Measurements from ENCODE around the gene BBOF1. TPM values are rescaled to one million over a fixed set of nuclear protein-coding genes. Genes with fewer than 3 reads are reported as not detected.
A peak's percentile ranks its signal among the peaks of the same experiment; 100 is the strongest.
"Not testable (repeated sequence)": the region's sequence is repeated elsewhere in the genome, so short reads cannot be mapped to it uniquely, and the experiment has no call there.

BBOF1 gene, protein sequence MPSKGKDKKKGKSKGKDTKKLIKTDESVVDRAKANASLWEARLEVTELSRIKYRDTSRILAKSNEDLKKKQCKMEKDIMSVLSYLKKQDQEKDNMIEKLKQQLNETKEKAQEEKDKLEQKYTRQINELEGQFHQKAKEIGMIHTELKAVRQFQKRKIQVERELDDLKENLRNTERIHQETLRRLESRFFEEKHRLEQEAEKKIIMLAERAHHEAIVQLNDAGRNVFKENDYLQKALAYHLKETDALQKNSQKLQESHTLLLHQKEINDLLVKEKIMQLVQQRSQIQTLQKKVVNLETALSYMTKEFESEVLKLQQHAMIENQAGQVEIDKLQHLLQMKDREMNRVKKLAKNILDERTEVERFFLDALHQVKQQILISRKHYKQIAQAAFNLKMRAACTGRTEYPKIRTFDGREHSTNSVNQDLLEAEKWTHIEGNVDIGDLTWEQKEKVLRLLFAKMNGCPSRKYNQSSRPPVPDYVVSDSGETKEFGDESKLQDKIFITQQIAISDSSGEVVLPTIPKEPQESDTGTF
- 1 to 10 TPM in 1 of 2 donors, under 1 TPM in 1; 0.64 to 1.4 TPM for total RNA-seq

DNA sequence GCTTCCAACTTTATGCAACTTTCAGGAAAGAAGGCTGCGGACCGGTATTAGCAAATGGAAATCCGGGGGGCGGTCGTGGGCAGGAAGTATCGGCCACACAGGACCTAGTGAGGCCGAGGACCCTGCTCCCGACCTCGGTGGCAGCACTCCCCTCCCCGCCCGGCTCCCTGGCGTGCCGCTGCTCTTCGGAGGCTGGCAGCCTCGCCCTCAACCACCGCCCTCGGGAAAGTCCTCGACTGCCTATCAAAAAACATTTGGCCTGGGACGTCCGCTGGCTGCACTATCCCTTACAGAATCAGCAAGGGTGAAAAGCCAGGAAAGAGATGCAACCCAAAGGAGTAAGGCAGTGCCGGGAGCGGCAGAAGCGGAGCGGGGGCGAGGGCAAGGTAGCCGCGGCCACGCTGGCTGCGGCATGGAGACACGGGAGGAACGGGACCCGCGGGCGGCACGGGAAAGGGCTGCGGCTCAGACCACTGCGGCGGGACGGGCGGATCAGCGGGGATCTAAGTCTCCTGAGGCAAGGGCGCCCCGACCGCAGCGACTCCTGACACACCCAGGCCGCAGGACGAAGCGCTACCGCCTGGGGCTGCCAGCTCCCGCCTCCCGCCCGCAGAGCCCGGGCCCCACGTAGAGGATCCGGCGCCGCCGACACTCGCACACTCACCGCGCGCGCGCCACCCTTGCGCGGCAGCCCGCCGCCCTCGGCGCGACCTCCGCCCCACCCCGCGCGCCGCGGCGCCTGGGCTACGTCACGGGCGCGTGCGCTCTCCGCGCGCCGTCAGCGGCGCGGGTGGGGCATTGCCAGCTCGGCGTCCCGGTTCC is at the start of gene BBOF1, which contains the start of gene ENTPD5:
TSS of gene BBOF1 (plus strand) at position 764 of the 822 bp plus-strand sequence. CDS start 130 bp downstream, outside the sequence.
TSS of gene ENTPD5 (minus strand) at position 703 of the 822 bp plus-strand sequence. CDS start 31,186 bp downstream, outside the sequence.
- Mint-ChIP-seq H3K9me3 (no peaks in the 10 kb centered on the region), H3K27ac (peak within 1 kb of the TSS; percentile 98 to 99), H3K36me3 (peaks cover 0 to 4% of the 10 kb centered on the region in 2 donors)
- peak; percentile 90 to 98 for ATAC-seq
- DNase-seq (ENCODE audit: low spot score in 2 of 2) = peak; percentile 84 to 86

DNA sequence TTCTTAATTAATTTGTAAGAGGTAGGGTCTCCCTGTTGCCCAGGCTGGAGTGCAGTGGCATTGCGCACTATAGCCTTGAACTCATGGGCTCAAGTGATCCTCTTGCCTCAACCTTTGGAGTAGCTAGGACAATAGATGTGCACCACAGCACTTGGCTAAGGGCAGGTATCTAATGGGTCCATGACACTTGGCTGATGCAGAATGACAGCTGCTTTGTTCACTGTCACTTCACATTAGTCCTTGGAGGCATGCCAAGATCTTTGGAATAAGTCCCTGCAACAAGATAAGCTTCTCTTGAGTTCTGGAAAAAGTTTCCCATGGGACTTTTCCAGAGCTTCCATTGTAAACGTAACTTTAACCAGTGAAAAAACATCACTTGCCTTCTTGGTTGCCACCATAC is 45.7 kb upstream of the BBOF1 start:
- no peaks in the 10 kb centered on the region for H3K36me3 Mint-ChIP-seq
- DNase-seq (ENCODE audit: low spot score in 2 of 2) (no peak), ATAC-seq (no peak)
- no peaks in the 10 kb centered on the region for H3K9me3 Mint-ChIP-seq
- H3K27ac Mint-ChIP-seq = no peak overlapping the region

DNA sequence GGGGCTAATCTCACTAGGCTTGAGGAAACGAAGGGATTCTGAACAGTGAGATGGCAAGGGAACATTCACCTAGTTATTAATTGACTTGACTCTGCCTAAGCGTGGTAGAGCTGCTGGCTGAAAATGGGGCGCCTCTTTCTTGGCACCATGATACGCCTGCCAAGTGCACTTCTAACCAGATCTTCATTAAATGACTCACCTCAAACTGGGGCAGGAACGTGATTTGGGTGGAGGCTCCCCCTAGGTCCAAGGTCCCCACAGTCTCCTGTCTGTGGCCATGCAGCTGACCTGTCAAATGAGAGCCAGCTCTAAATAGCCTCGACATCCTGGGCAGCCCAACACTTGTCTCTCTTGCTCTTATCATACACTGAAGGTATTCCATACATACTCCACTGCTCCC is 43.0 kb upstream of the BBOF1 start:
- Mint-ChIP-seq H3K9me3 (no peaks in the 10 kb centered on the region), H3K36me3 (no peaks in the 10 kb centered on the region), H3K27ac (no peak overlapping the region)
- DNase-seq (ENCODE audit: low spot score in 2 of 2) (no peak), ATAC-seq (no peak)

DNA sequence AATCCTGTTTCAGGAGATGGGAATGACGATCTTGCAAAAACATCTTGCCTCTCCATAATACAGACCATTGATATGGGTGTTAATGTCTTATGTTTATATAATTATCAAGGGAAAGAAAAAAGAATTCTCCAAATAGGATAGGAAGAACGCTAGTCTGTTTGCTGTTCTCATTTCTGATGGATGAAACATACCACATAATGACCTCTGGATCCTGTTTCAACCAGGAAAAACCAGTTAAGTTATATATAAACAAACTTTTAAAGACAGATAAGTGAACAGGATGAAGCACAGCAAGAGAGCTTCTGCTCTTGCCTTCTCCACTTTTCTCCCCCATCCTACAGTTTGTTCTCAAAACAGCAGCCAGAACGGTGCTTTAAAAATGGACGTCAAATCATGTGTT is 41.3 kb upstream of the BBOF1 start:
- peak overlapping the region in 1 of 2 donors; percentile 29 for H3K27ac Mint-ChIP-seq
- DNase-seq (ENCODE audit: low spot score in 2 of 2) (no peak), ATAC-seq (no peak)
- H3K36me3 Mint-ChIP-seq = no peaks in the 10 kb centered on the region
- H3K9me3 Mint-ChIP-seq = no peaks in the 10 kb centered on the region

DNA sequence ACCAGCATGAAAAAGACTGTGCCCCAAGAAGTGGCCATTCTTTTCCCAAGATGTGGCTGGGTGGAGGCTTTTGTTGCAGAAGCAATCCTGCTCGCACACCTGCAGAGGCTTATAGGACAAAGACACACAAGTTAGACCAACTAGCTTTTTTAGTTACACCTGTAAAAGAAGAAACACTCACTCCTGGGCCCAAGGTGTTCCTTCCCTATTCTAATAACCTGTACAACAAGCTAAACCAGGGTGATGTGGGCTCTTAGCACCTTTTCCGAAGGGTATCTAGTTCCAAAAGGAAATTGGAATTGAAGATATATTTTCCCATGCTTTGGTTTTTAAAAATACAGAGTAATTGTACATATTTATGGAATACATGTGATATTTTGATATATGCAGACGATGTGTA is 31.1 kb upstream of the BBOF1 start:
- DNase-seq (ENCODE audit: low spot score in 2 of 2) (no peak), ATAC-seq (no peak)
- Mint-ChIP-seq H3K36me3 (peaks cover 0 to 9% of the 10 kb centered on the region in 2 donors), H3K9me3 (no peaks in the 10 kb centered on the region), H3K27ac (no peak overlapping the region)

DNA sequence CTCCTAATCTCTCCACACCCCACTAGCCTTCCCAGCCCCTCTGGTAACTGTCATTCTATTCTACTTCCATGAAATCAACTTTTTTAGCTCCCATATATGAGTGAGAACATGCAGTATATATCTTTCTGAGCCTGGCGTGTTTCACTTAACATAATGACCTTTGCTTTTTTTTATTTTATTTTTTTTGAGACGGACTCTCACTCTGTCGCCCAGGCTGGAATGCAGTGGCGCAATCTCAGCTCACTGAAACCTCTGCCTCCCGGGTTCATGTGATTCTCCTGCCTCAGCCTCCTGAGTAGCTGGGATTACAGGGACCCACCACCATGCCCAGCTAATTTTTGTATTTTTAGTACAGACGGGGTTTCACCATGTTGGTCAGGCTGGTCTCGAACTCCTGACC is 30.5 kb upstream of the BBOF1 start:
- H3K36me3 Mint-ChIP-seq; ATAC-seq; H3K9me3 Mint-ChIP-seq; H3K27ac Mint-ChIP-seq; DNase-seq (ENCODE audit: low spot score in 2 of 2): not testable (repeated sequence)

DNA sequence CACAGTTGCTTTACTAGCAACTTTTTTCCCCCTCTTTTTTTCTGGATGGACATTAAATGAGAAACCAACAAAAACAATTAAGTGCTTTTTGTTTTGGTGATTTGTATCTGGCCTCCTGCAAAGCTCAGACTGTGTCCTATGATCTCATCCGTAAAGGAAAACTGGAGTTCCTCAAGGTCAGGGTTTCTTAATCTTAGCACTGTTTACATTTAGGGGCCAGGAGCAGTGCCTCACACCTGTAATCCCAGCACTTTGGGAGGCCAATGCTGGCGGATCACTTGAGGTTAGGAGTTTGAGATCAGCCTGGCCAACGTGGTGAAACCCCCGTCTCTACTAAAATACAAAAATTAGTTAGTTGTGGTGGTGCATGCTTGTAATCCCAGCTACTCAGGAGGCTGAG is 28.1 kb upstream of the BBOF1 start:
- Mint-ChIP-seq H3K27ac (no peak overlapping the region), H3K36me3 (no peaks in the 10 kb centered on the region), H3K9me3 (no peaks in the 10 kb centered on the region)
- DNase-seq (ENCODE audit: low spot score in 2 of 2) = no peak
- no peak for ATAC-seq

DNA sequence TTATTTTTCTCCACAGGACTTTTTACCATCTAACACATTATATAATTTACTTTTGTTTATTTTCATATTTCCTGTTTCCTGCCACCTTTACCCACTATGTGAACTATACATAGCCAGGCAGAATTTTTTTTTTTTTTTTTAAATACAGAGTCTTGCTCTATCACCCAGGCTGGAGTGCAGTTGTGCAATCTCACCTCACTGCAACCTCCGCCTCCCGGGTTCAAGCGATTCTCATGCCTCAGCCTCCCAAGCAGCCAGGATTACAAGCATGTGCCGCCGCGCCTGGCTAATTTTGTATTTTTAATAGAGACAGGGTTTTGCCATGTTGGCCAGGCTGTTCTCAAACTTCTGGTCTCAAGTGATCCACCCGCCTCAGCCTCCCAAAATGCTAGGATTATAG is 24.2 kb upstream of the BBOF1 start:
- not testable (repeated sequence) for H3K9me3 Mint-ChIP-seq; H3K36me3 Mint-ChIP-seq; DNase-seq (ENCODE audit: low spot score in 2 of 2); H3K27ac Mint-ChIP-seq; ATAC-seq

DNA sequence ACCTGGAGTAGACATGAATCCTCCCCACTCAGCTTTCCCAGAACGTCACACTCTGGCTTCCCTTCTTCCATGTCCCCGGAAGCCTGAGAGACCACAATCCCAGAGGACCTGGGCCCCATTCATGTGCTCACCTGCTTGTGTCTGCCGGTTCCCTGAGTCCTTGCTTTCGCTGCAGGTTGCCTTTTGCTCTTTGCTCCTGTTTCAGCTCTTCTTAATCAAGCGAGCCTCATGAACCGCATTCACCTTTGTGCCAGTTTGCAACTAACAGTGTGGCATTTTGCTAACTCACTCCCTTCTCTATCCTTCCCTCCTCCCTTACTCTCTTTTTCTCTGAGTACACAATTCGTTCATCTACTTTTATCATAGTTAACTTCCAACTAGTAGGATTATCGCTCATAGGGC is 23.2 kb upstream of the BBOF1 start:
- DNase-seq (ENCODE audit: low spot score in 2 of 2) (no peak), ATAC-seq (no peak)
- no peaks in the 10 kb centered on the region for H3K9me3 Mint-ChIP-seq
- no peak overlapping the region for H3K27ac Mint-ChIP-seq
- no peaks in the 10 kb centered on the region for H3K36me3 Mint-ChIP-seq

DNA sequence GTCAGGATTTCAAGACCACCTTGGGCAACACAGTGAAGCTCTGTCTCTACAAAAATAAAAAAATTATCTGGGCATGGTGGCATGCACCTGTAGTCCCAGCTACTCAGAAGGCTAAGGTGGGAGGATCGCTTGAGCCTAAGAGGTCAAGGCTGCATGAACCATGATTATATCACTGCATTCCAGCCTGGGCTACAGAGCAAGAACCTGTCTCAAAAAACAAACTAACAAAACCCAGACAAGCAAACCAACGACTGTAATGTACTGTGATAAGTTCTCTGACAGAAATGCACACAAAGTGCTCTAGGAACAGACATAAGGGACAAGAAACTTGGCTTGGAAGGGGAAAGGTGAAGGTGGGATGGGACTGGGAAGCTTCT is 22.4 kb upstream of the BBOF1 start:
- no peak for DNase-seq (ENCODE audit: low spot score in 2 of 2)
- no peak overlapping the region for H3K27ac Mint-ChIP-seq
- no peaks in the 10 kb centered on the region for H3K36me3 Mint-ChIP-seq
- H3K9me3 Mint-ChIP-seq = no peaks in the 10 kb centered on the region
- ATAC-seq = no peak

DNA sequence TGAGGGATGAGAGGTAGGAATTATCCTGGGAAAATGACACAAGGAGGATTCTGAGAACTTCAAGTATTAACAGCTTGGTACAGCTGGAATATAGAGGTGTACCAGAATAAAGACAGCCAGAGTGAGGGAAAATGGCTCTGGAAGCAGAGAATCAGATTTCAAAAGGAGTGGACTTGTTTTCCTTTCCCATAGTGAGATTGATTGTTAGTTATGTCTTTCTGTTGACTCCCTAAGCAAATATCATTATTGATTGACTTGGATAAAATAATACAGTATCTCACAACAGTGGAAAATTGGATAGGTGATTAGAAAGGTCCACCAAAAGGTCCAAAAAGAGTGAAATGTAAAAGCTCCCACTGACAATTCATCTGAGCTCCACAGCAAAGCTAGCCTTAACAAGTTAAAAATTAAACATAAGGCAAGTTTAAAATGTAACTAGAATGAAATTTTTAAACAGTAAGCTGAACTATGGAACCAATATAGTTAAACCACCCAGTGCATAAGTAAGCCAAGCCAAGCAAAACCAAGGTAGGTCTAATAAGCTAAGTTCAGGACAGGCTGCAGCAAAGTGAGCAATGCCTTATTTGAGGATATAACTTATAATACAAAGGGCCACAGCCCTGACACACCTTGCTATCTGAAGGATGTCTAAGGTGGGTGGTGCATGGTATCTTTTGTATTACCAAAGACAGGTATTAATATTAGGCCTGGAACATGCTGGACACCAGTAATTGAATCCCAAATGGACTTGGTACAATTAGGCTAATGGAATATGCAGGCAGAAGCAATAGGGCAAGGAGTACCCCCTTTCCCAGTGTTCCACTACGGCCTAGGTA is 21.8 kb upstream of the BBOF1 start:
- DNase-seq (ENCODE audit: low spot score in 2 of 2) (no peak), ATAC-seq (no peak)
- Mint-ChIP-seq H3K36me3 (no peaks in the 10 kb centered on the region), H3K9me3 (no peaks in the 10 kb centered on the region), H3K27ac (no peak overlapping the region)

DNA sequence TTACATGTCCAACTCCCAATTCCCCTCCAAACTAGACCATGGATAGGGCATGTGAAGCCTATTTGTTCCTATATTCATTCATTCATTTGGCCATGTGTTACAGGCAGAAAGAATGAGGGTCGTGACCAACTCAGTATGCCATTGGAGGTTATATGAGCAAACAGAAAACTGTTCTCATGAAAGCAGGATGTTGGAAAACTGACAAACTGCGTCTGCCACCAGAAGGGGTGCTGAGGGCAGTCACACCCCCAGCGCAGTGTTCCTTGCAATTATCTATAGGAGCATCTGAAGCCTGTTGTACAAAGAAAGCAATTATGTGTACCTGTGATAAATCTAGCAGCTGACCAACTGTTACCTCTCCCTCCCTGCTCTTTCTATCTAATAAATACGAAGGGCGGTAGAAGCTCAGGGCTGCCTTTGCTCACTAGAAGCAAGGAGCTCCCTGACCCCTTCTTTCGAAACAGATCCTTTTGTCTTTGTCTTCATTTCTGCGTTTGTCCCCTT is 21.2 kb upstream of the BBOF1 start:
- H3K9me3 Mint-ChIP-seq = no peaks in the 10 kb centered on the region
- ATAC-seq (no peak), DNase-seq (ENCODE audit: low spot score in 2 of 2) (no peak)
- no peak overlapping the region for H3K27ac Mint-ChIP-seq
- H3K36me3 Mint-ChIP-seq = no peaks in the 10 kb centered on the region

DNA sequence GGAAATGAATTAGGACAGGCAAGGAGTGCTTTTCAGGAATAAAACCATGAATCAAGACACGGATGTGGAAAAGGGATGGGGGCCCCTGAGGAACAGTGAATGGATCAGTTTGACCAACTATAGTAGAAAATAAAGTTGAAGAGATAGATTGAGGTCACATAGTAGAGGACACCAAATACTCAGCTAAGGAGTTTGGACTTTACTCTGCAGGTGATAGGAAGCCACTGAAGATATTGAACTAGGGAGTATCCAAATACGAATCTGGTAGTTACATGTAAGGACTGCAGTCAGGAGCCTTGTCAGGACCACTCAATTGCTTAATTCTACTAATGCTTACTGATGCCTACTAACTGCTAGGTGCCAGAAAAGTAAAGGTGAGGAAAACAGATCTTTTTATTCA is 20.4 kb upstream of the BBOF1 start:
- H3K36me3 Mint-ChIP-seq = no peaks in the 10 kb centered on the region
- DNase-seq (ENCODE audit: low spot score in 2 of 2) = no peak
- no peak overlapping the region for H3K27ac Mint-ChIP-seq
- ATAC-seq = no peak
- H3K9me3 Mint-ChIP-seq = no peaks in the 10 kb centered on the region

DNA sequence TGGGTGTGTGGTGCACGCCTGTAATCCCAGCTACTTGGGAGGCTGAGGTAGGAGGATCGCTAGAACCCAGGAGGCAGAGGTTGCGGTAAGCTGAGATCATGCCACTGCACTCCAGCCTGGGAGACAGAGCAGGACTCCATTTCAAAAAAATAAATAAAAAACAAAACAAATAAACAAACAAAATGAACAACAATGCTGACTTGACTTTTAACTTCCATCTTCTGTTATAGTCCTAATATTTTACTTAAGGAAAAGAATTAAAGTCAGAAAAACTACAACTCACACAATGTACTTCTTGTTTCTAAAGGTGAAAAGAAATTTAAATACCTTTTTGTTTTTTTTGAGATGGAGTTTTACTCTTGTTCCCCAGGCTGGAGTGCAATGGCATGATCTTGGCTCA is 13.5 kb upstream of the BBOF1 start:
- not testable (repeated sequence) for H3K27ac Mint-ChIP-seq; ATAC-seq; DNase-seq (ENCODE audit: low spot score in 2 of 2); H3K36me3 Mint-ChIP-seq; H3K9me3 Mint-ChIP-seq

DNA sequence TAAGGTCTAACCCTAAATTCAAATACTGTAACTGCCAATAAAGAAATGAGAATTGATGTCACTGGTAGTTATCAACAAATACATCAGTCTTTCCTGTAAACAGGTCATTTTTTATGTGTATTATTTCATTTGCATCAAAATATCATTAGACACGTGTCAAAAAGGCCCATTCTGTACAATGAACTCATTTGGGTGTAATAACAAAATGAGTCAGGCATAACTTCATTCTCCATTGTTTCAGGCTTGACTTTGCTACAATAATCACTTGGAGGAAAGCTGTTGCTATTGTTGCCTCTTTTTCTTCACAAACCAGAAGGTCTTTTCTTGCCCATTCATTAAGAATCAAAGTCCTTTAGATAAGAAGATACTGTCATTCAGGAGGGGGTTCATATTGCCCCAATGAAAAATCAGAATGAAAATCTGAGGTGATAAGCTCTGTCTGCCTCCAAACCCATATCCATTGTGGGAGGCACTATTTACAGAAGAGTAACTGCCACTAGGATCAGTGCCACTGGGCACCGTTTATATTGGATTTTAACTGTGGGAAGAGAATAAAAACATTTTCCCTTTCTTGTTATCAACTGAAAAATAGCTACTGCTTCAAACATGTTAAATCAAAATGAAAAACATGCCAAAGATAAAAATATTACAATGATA is 10.2 kb upstream of the BBOF1 start:
- H3K9me3 Mint-ChIP-seq = no peaks in the 10 kb centered on the region
- no peak for ATAC-seq
- no peak for DNase-seq (ENCODE audit: low spot score in 2 of 2)
- H3K27ac Mint-ChIP-seq = no peak overlapping the region
- H3K36me3 Mint-ChIP-seq = peaks cover 0 to 4% of the 10 kb centered on the region in 2 donors

DNA sequence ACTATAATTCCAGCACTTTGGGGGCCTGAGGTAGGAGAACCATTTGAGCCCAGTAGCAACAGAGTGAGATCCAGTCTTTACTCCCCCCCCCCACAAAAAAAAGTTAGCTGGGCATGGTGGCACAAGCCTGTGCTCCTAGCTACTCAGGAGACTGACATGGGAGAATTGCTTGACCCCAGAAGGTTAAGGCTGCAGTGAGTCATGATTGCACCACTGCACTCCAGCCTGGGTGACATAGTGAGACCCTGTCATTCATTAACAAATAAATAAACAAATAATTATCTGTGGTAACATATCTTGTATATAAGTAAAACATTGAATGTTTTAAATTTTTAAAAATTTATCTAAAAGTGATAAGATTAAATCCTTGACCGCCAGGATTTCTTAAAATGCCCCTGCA is 4.8 kb upstream of the BBOF1 start:
- no peak for ATAC-seq
- Mint-ChIP-seq H3K36me3 (peaks cover 0 to 4% of the 10 kb centered on the region in 2 donors), H3K9me3 (no peaks in the 10 kb centered on the region), H3K27ac (no peak overlapping the region)
- DNase-seq (ENCODE audit: low spot score in 2 of 2) = no peak
